GM23248 (cell line): Measurements from ENCODE around the gene KDM2B.

Experiments
- EZH2 ChIP-seq: fragments of 200-600 bp; sonication (generic); IDR thresholded peaks from 2 replicates; pipeline ENCODE4 v1.6.1; 2018; ENCODE audit warnings: antibody characterized with exemption, mild to moderate bottlenecking; ENCODE audit not compliant: insufficient read depth, poor library complexity, severe bottlenecking
- EZH2phosphoT487 ChIP-seq: fragments of 200-600 bp; sonication (generic); IDR thresholded peaks from 2 replicates; pipeline ENCODE4 v1.6.1; 2018; ENCODE audit warnings: antibody characterized with exemption, moderate library complexity, mild to moderate bottlenecking, low read depth; ENCODE audit not compliant: insufficient read depth

DNA sequence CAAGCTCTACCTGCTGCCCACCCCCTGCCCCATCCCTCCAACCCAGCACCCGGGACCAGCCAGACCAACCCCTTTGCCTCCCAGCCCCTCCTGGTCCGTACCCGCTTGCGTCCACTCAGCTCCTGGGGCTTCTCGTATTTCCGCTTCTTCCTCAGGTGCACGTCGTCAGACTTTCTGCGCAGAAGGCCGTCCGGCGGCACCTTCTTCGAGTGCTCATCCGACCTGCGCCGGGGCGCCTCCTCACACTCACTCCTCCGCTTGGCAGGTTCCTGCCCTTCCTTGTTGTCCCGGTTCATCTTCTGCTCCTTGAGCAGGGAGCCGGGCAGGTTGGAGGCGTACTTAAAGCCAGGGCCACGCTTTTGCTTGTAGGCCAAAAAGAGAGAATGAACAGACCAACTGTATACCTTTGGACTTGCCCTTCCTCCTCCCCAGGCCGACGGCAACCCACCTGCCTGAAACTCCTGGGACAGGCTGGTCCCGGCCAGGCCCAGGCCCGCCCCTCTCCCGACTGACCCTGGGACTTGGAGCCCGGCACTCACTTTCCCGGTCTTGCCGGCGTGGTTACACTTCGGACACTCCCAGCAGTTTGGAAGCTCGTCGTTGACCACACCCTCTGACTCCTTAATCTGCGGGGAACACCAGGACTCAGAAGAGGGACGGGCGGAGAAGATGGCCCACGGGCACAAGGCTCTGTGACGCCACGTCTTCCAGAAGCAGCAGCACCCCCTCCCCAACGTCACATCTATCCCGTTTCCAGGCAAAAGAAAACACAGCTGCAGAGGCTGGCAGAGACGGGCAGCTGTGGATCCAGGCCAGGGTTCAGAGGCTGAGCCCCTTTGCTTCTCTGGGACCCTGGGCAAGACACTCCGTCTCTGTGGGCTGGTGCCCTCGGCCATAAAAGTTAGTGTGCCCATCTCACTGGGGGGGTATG, 136.6 kb downstream of the KDM2B start:
- TF ChIP-seq EZH2 = no peak
- no peak for TF ChIP-seq EZH2phosphoT487
